GM18517 (cell line): ENCODE measurements around the gene SLC52A3.
"Not testable (repeated sequence)": the region's sequence is repeated elsewhere in the genome, so short reads cannot be mapped to it uniquely, and the experiment has no call there.

Source experiments
- ATAC-seq: cut with Tn5 transposase; IDR thresholded peaks from one replicate; pipeline ENCODE4 v1.9.1; 2021; ENCODE audit warnings: mild to moderate bottlenecking, moderate library complexity; ENCODE audit not compliant: unreplicated experiment

SLC52A3 gene

GRCh38 chr20:768426-768978 is at the start of gene SLC52A3:
SLC52A3 (minus strand) TSS chr20:768500; CDS start chr20:765774, 2,726 bp downstream.
- ATAC-seq: no peak

- no peak for ATAC-seq
Observed at GRCh38 chr20:815914-816606, 47.8 kb upstream of the SLC52A3 start.

GRCh38 chr20:815226-815625 is 46.9 kb upstream of the SLC52A3 start:
- ATAC-seq: no peak

- no peak for ATAC-seq
Observed at GRCh38 chr20:813390-813789, 45.1 kb upstream of the SLC52A3 start.

GRCh38 chr20:812435-812814 is 44.1 kb upstream of the SLC52A3 start:
- ATAC-seq: not testable (repeated sequence)

- ATAC-seq: not testable (repeated sequence)
Observed at GRCh38 chr20:811776-812434, 43.6 kb upstream of the SLC52A3 start.

- no peak for ATAC-seq
Observed at GRCh38 chr20:805713-806112, 37.4 kb upstream of the SLC52A3 start.

- no peak for ATAC-seq
Observed at GRCh38 chr20:801678-802077, 33.4 kb upstream of the SLC52A3 start.

GRCh38 chr20:800026-800425 is 31.7 kb upstream of the SLC52A3 start:
- ATAC-seq: not testable (repeated sequence)

- ATAC-seq: not testable (repeated sequence)
Observed at GRCh38 chr20:798746-799145, 30.4 kb upstream of the SLC52A3 start.

- ATAC-seq: no peak
Observed at GRCh38 chr20:796921-797320, 28.6 kb upstream of the SLC52A3 start.

GRCh38 chr20:792248-792647 is 23.9 kb upstream of the SLC52A3 start:
- ATAC-seq: no peak

GRCh38 chr20:791056-791455 is 22.8 kb upstream of the SLC52A3 start:
- ATAC-seq: no peak

GRCh38 chr20:787825-788224 is 19.5 kb upstream of the SLC52A3 start:
- ATAC-seq: no peak

- ATAC-seq: no peak
Observed at GRCh38 chr20:779771-780170, 11.5 kb upstream of the SLC52A3 start.

- no peak for ATAC-seq
Observed at GRCh38 chr20:776165-776564, 7.9 kb upstream of the SLC52A3 start.

GRCh38 chr20:775679-776135 is 7.4 kb upstream of the SLC52A3 start:
- no peak for ATAC-seq

GRCh38 chr20:774660-775057 is 6.4 kb upstream of the SLC52A3 start:
- ATAC-seq: no peak

- no peak for ATAC-seq
Observed at GRCh38 chr20:774016-774659, 5.8 kb upstream of the SLC52A3 start.

GRCh38 chr20:772806-773205 is 4.5 kb upstream of the SLC52A3 start:
- ATAC-seq: no peak

- no peak for ATAC-seq
Observed at GRCh38 chr20:771741-772464, 3.6 kb upstream of the SLC52A3 start.
